HTR-8/SVneo (cell line): ENCODE results near the gene TP53INP2.
A peak's percentile ranks its signal among the peaks of the same experiment; 100 is the strongest.
"Not testable (repeated sequence)": the region's sequence is repeated elsewhere in the genome, so short reads cannot be mapped to it uniquely, and the experiment has no call there.

Source experiments
- DNase-seq: peaks from one replicate; pipeline ENCODE4 v3.0.0; 2011; ENCODE audit warnings: low spot score, mixed read lengths; ENCODE audit not compliant: insufficient read length
- FAIRE-seq: peaks from 2 replicates; lab custom pipeline; 2011; peaks lifted over from hg19 to GRCh38; lab: Jason Lieb, UNC

The TP53INP2 gene

DNA sequence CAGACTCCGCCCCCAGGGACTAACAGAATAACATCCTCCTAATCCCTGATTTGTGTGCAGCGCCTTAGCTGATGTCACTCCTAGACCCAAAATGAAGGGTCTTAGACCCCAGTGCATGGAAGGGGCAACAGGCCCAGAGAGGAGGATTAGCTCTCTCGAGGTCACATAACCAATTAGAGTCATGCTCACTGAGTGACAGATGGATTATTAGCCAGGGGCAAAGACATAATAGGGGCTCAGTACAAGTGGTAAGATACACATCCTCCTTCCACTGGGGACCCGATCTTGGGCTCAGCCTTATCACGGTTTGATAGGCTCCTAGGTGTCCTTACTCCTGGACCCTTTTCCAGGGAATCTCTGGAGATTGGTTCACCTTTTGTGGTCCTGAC, 858 bp downstream of the TP53INP2 start:
- DNase-seq, result no peak
- no peak for FAIRE-seq

DNA sequence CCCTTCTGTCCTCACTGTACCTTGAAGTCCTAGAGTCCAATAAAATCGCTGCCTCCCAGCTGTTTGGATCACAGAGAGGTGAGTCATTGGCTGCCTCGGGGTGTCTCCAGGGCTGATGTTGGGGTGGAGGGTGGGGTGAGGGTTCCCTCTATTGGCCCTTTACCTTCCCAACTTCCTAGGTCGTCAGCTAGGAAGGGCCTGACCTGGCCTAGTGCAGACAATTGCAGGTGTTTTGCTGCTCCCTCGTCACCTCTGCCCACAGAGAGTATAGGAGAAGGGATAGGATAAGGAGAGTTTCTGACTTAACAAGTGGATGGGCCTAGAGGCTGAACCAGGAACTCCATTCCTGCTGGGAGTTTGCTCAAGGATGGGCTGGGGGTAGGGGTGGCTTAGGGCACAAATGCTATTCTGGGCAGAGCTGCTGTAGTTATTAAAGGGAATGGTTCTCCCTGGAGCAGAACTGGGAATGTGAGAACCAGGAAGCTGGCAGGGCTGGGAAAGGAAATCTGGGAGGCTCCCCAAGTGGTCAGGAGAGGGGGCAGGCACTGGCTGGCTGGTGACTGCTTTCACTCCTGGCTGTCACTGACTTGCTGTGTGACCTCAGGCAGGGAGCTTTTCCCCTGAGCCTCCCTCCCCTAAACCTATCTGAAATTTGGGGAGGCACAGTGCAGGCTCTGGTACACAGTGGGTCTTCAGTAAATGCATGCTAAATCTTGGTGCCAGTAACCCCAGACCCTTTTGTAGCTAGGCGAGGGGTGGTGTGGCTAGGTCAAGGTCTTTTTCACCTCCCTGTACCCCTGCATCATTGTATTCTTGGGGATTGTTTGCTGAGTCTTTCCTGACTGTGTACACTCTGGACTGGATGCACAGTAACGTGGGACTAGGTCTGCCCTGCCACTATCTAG, 1.5 kb downstream of the TP53INP2 start:
- DNase-seq (no peak), FAIRE-seq (no peak)

DNA sequence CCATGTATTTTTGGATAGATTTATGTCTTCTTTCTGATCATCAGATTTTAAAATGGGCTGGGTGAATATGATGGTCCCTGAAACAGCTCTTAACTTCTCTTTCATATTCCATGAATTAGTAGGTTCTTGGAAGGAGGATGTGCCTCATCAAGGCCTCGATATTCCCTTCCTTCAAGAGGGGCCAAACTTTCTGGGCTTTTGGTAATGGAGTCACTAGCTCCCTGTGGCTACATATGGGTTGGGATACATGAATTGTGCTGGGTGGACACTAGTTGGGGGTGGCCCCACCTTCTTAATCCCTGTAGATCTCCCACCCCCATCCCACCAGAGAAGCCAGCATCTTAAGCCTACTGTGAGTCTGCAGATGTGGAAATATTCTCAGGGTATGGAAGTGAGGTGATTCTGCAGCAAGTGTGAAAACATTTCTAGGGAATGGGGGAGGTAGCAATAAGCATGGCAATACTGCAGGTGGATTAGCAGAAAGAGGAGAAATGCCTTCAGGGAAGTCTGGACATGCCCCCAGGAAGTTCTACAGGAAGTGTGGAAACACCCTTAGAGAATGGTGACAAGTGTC, 2.2 kb downstream of the TP53INP2 start:
- no peak for FAIRE-seq
- no peak for DNase-seq

DNA sequence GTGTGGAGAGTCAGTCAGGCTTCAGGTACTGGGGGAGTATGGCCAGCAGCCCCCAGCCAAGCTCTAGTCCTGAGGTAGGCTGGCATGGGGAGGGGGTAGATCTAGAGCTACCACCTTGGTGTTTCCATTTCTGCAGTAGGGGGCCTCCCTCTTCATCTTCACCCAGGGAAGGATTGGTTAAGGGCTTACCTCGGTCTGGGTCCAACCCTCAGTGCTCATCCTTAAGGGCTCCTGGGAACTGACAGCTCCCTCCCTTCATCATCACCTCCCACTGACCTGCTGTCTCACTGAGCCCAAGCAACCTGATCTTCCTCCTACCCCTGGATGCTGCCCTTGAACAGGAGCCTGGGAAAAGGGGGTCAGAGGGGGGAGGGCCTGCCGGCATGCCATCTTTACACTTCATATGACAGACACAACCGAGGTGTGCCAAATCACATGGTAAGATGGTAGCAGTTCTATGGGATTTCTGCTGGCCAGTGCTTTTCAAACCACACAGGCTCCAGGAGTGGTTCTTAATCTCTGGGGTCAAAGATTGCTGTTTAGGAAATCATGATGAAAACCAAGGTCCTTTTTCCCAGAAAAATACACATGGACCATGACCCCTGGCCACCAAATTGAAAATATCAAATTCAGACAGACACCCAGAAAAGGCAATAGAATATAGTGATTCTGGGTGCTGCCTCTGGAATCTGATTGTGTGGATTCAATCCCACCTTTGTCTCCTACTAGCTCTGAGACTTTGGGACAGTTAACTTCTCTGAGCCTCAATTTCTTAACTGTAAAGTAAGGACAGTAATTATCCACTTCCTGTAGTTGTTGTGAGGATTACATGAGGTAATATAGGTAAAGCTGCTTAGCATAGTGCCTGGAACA, 3.0 kb downstream of the TP53INP2 start:
- no peak for FAIRE-seq
- no peak for DNase-seq

DNA sequence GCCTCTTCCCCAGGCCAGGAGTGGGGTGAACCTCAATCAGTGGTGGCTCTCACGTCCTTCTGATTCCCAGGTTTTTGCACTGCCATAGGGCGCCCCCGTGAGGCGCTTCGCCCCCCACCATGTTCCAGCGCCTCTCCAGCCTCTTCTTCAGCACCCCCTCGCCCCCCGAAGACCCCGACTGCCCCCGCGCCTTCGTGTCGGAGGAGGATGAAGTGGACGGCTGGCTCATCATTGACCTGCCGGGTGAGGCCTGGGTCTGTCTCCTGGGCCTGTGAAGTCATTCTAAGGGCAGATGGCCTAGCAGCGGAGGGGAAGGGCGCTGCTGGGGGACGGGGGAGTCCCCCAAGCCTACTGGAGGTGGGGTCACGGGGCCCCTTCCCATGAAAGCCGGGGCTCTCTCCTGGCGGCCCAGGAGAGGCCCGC, 4.5 kb downstream of the TP53INP2 start:
- DNase-seq, result no peak
- no peak for FAIRE-seq

DNA sequence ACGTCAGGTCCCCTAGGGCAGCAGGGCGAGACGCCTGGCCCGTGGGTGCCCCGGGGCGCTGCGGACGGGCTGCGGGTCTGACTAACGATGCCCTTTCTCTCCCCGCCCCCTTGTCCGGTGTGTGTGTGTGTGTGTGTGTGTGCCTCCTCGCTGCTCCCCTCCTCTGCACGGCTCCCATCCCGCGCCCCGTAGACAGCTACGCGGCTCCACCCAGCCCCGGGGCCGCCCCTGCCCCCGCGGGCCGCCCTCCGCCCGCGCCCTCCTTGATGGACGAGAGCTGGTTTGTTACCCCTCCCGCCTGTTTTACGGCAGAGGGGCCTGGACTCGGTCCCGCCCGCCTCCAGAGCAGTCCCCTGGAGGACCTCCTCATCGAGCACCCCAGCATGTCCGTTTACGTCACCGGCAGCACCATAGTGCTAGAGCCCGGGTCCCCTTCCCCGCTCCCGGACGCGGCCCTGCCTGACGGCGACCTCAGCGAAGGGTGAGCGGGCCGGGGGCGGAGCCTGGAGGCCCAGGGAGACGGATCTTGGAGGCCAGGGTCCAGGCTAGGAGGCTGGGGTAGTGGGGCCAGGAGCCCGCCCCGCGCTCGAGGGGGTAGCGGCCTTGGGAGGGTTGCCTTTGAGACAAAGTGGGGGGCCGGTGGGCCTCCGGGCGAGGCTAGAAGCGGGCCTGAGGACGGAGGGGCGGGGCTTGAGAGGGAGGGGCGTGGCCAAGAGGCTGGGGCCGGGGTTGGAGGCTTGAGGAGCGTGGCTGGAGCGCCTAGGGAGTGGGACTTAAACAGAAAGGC, 5.1 kb downstream of the TP53INP2 start:
- peak; percentile 87 for DNase-seq
- FAIRE-seq, result no peak

DNA sequence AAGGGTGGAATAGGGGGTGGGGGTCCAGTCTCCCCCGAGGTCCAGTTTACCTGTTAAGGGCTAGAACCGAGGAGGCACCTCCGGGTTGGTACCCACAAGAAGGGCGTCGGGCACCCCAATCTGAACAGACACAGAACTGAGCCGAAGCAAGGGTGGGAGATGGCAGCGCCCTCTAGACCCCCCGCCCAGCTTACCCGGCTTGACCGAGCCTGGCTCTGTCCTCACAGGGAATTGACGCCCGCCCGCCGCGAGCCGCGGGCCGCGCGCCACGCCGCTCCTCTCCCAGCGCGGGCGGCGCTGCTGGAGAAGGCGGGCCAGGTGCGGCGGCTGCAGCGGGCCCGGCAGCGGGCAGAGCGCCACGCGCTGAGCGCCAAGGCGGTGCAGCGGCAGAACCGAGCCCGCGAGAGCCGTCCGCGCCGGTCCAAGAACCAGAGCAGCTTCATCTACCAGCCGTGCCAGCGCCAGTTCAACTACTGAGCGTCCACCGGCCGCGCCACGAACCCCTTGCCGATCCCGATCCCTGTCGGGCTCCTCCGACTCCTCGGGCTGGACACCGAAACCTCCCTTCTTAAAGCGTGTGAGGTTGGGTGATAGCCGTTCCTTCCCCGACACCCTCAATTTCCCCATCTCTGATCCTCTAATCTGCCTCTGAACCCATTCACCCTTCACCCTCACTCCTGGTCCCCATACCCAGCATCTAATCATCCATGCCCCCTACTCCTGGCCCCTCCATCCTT, 5.9 kb downstream of the TP53INP2 start:
- DNase-seq, result no peak
- FAIRE-seq, result no peak

DNA sequence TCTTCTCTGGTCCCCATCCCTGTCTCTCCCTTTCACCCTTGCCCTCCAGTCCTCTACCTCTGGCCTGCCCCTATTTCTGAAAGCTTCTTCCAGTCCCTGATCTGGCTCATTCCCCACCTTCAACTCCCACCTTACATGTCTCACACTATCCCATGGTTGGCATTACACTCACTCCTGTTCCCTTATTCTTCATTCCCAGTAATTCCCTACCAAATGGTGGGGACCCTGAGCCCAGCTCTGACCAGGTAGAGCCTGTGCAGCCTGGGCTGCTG, 6.4 kb downstream of the TP53INP2 start:
- DNase-seq (no peak), FAIRE-seq (no peak)

DNA sequence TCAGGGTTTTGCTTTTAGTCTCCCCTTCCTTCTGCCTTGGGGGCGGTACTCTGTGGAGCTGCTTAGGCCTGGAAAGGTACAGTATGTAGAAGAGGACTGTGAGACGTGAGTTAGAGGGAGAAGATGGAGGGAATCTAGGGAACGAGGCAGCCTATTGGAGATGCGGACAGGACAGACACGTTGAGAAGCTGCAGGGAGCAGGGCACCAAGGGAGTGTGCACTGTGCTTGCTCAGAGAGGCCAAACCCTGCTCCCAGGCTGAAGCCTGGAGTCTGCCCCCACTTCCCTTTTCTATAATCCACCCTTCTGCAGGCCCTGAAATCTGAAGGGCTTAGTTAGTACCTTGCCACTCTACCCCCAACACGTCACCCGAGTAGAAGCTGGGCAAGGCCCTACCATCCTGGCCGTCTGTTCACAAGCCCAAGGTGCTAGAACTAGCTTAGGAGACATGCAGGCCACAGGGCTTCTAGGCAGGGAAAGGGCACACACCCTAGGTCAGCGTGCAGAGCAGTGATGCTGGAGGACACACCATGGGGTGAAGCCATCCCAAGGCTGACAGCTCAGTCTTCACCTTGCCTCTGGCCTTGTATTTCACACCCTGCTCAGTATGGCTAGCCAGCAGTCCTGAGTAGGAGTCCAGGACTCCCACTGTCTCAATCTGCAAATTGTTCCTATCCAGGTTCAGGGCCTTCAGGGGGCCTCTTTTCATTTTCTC, 6.9 kb downstream of the TP53INP2 start:
- FAIRE-seq (no peak), DNase-seq (no peak)

DNA sequence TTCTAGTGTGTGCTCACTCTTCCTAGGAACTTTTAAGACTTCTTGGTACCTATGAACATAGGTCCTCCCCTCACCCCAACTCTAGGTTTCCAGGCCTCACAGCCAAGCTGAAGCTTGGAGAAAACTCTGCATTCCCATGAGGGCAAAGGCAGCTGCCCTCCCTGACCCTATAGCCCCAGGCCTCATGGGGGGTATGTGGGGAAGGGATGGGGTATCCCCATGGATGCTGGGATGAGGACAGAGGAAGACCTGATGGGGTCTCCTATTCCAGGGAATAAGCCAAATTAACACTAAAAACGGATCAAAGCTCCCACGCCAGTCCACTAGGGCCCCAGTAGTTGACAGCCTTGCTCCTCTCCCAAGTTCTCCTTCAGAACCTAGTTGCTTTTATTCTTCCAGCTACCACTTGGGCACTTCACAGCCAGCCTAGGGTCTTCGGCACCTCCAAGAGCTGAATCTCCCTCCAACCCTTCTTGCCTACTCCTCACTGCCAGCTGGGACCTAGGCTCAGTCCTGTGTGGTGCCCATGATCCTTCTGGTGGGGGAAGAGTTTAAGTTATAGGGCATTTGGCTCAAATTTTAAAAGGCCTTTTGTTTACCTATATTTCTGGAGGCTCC, 7.8 kb downstream of the TP53INP2 start:
- FAIRE-seq, result no peak

DNA sequence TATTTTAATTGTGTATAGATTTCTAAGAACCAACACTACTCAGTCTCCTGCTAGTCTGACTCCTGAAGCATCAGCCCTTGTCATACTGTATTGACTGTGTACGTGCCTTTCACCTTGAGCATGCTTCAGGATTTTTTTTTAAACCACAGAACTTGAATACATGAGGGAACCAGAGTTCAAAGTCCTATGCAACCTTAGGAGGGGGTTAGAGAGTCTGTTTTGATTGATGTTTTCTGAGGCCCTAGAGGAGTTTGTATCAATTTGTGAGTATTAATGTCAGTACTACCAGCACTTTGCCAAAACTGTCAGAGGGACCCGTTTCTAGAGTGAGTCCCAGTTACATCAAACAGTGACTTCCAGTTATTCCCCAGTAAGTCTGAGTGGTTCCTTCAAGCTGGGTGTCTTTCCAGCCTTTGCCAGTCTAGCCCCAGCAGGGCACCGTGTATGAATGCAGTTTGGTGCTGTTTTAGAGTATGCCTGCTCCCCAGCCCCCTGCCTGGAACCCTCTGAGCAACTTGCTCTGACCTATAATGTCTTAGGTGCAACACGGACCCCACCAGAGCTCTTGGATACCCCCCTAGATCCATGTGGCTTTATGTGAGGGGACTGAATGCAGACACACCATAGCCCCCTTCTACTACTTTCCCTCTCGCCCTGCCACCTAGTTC, 8.5 kb downstream of the TP53INP2 start:
- FAIRE-seq, result no peak
- no peak for DNase-seq

More for the DNA sequence above, 7.8 kb downstream of the TP53INP2 start:
- DNase-seq, result no peak

DNA sequence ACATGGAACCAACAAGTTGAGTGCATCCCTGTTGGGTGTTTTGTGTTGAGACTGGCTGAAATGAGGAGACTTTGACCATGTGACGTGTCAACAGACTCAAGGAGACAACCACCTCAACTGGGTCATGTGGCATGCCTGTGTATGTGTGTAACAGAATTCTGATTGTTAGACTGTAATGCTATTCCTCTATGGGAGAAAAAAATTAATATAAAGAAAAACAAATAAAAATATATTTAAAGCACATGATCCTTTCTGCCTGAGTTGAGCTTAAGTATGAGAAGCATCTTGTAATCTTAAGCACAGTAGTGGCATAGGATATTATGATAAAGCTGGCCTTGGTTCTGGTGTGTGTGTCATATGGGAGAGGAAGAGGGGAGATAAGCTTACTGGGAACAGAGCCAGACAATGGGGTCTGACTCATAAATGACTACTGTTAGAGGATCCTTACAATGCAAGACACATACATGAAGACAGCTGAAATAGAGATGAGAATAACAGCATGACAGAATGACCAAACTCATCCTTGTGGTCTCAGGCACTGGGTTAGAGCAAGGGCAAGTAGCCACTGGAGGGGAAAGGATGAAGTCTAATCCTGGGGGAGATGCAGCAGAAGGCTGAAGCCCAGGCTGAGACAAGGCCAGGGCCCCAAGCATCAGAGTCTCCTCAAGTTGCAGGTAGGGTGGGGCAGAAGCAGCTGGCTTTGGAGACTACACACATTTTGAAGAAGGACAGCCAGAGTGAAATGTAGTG, 9.2 kb downstream of the TP53INP2 start:
- DNase-seq (peak; percentile 90), FAIRE-seq (peak; percentile 57)

DNA sequence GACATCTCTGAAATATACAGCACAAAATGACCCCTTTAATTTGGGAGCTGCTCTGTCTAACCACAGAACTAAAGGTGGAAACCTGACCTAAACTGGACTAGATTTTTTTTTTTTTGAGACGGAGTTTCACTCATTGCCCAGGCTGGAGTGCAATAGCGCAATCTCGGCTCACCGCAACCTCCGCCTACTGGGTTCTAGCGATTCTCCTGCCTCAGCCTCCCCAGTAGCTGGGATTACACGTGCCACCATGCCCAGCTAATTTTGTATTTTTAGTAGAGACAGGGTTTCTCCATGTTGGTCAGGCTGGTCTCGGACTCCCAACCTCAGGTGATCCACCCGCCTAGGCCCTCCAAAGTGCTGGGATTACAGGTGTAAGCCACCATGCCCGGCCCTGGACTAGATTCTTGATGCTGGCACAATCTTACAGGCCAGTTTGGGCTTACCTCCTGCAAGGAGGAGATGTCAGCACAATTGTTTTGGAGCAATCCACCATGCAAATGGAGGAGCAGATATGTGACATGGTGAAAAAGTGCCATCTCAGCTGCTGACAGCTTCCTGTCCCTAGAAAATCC, 9.9 kb downstream of the TP53INP2 start:
- DNase-seq, FAIRE-seq: not testable (repeated sequence)

DNA sequence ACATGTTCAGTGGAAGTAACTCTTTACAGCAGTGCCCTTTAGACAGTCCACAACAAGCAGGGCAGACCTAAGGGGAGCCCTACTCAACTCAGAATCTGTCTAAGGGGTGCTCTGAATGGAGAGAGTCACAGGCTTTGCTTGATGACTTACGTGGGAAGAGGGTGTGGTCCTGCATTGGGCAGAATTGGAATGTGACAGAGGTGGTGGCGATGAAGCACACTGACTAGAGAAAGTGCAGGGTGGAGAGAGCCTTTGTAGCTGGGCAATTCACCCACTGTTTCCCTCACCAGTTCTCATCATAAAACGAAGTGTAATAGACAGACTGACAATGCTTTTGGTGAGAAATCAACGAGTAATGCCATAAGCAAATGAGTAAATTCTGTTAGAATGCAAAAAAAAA, 11.2 kb downstream of the TP53INP2 start:
- FAIRE-seq (no peak), DNase-seq (no peak)

DNA sequence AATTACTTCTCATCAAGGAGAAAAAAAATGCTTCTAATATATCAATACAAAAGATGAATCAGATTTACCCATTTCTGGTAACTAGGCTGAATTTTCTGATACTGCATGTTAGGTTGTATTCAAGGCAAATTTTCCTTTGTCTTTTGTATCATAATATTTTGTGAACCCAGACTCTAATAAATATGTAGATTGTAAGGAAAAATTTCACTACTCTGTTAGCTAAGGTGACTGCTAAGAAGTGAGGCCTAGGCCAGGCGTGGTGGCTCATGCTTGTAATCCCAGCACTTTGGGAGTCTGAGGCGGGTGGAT, 12.7 kb downstream of the TP53INP2 start:
- FAIRE-seq (no peak), DNase-seq (no peak)

DNA sequence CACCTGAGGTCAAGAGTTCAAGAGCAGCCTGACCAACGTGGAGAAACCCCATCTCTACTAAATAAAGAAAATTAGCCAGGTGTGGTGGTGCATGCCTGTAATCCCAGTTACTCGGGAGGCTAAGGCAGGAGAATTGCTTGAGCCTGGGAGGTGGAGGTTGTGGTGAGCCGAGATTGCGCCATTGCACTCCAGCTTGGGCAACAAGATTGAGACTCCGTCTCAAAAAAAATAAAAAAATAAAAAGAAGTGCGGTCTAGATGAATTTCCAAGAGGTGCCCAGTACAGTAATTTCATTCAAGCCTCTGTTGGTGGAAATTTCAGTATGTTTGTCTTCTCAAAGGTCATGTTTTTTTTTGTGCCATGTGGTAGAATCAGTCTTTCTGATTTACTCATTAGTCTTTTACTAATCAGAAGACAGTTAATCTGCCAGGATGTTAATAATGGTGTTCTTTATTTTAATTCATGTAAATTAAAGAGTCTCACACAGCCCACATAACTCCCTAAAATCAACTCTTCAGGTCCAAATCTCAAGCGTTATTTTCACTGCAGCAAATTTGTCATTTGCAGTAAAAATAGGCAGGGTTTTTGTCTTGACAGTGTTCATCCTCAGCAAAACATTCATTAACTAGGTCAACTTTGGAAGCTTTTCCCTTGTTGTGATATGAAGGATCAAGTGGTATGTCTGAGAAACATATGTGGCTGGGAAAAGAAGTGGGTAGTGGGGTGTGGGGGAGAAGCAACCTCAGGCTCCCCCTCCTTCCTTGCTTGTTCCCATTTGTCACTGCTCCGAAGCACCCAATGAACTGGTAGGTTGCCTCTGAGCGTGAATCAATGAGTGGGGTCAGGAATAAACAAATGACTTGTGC, 13.3 kb downstream of the TP53INP2 start:
- DNase-seq (no peak), FAIRE-seq (no peak)
